OCI-LY7 (cell line): Measurements from ENCODE around the gene DXO. TPM values are rescaled to one million over a fixed set of nuclear protein-coding genes. Genes with fewer than 3 reads are reported as not detected.
"Not testable (repeated sequence)": the region's sequence is repeated elsewhere in the genome, so short reads cannot be mapped to it uniquely, and the experiment has no call there.

ENCODE experiments used
- BruUV-seq: library from RNA; stranded (reverse); fragments of 400-500 nt; replicated peaks from 2 replicates; lab custom pipeline; 2021; lab: Mats Ljungman, UMichigan
- CTCF ChIA-PET: fragments of 300-600 bp; sonication (Branson Sonifier 250); formaldehyde crosslinking; loops from one replicate; lab custom pipeline; 2022; ENCODE audit warnings: antibody characterized with exemption; ENCODE audit not compliant: unreplicated experiment; lab: Charles Lee
- POLR2A ChIA-PET: fragments of 300-600 bp; sonication (Branson Sonifier 250); formaldehyde crosslinking; loops from one replicate; lab custom pipeline; 2022; ENCODE audit warnings: antibody characterized with exemption; lab: Charles Lee
- DNase-seq: peaks from one replicate; pipeline ENCODE4 v3.0.0-alpha.2; 2015; ENCODE audit warnings: low spot score
- H2AFZ ChIP-seq: fragments of 200-600 bp; sonication (generic), shearing (Covaris generic); 2 replicates; pipeline ENCODE4 v1.6.1; 2014; ENCODE audit warnings: mild to moderate bottlenecking, antibody characterized with exemption, low read length, moderate library complexity
- H3K27ac ChIP-seq: fragments of 200-600 bp; sonication (generic); 2 replicates; pipeline ENCODE4 v1.5.1; 2014; ENCODE audit warnings: mixed run types, low read depth, mild to moderate bottlenecking, moderate library complexity, low read length, inconsistent platforms; ENCODE audit not compliant: poor library complexity, severe bottlenecking
- H3K36me3 ChIP-seq: fragments of 200-600 bp; sonication (generic); 2 replicates; pipeline ENCODE4 v1.6.1; 2014; ENCODE audit warnings: mild to moderate bottlenecking, antibody characterized with exemption, low read length, moderate library complexity, mixed read lengths; ENCODE audit not compliant: insufficient read depth
- H3K4me1 ChIP-seq: fragments of 200-600 bp; sonication (generic); 2 replicates; pipeline ENCODE4 v1.5.1; 2014; ENCODE audit warnings: mild to moderate bottlenecking, low read length; ENCODE audit not compliant: insufficient read depth, poor library complexity, severe bottlenecking
- H3K4me2 ChIP-seq: fragments of 200-600 bp; sonication (generic); 2 replicates; pipeline ENCODE4 v1.6.1; 2014; ENCODE audit warnings: mild to moderate bottlenecking, low read length
- H3K4me3 ChIP-seq: fragments of 200-600 bp; sonication (generic); 2 replicates; pipeline ENCODE4 v1.5.1; 2014; ENCODE audit warnings: mild to moderate bottlenecking, low read depth, low read length; ENCODE audit not compliant: poor library complexity, severe bottlenecking
- H3K79me2 ChIP-seq: fragments of 200-600 bp; sonication (generic); 2 replicates; pipeline ENCODE4 v1.6.1; 2016; ENCODE audit warnings: low read depth, mild to moderate bottlenecking, low read length, moderate library complexity, mixed read lengths; ENCODE audit not compliant: insufficient read depth
- H3K9me2 ChIP-seq: fragments of 200-600 bp; sonication (generic); 2 replicates; pipeline ENCODE4 v1.6.1; 2016; ENCODE audit warnings: mild to moderate bottlenecking, low read length, mixed read lengths; ENCODE audit not compliant: insufficient read depth
- H3K9me3 ChIP-seq: fragments of 200-600 bp; sonication (generic); 2 replicates; pipeline ENCODE4 v1.6.1; 2014; ENCODE audit warnings: mild to moderate bottlenecking, mixed run types, low read length, mixed read lengths
- H4K20me1 ChIP-seq: fragments of 200-600 bp; sonication (generic); 2 replicates; pipeline ENCODE4 v1.6.1; 2014; ENCODE audit warnings: mild to moderate bottlenecking, antibody characterized with exemption, low read length, moderate library complexity, mixed read lengths; ENCODE audit not compliant: insufficient read depth
- EZH2phosphoT487 ChIP-seq: fragments of 200-600 bp; sonication (generic); IDR thresholded peaks from 2 replicates; pipeline ENCODE4 v1.6.1; 2018; ENCODE audit warnings: low read depth, borderline replicate concordance, mild to moderate bottlenecking, mixed run types, antibody characterized with exemption, low read length, moderate library complexity, mixed read lengths
- intact Hi-C: fragments of 100-400 bp; cut with micrococcal nuclease; formaldehyde crosslinking; loops from one replicate; pipeline ENCODE4 v1.10.0; 2022; ENCODE audit not compliant: unreplicated experiment
- total RNA-seq, 2 experiments: library from RNA; depleted of rRNA in 1 of 2; stranded (reverse); fragments of >200 nt in 1 of 2; shearing (Covaris generic) in 1 of 2; gene quantifications; 2 replicates each; pipeline ENCODE4 v1.2.3, GENCODE V29; 2014 to 2022
- TF ChIP-seq, protein P1 (sequence below): fragments of 200-600 bp; sonication (generic); conservative IDR thresholded peaks from 2 replicates; pipeline ENCODE4 v1.5.1; 2014; ENCODE audit warnings: mild to moderate bottlenecking, antibody characterized with exemption, low read length, moderate library complexity, mixed read lengths

Gene DXO
- total RNA-seq, 2 experiments from 2014 or later = 17.5 to 36.5 TPM

- Histone ChIP-seq H3K4me1 (no peaks in the 10 kb centered on the region), H3K27ac (no peak overlapping the region), H4K20me1 (no peaks in the 10 kb centered on the region), H3K36me3 (no peaks in the 10 kb centered on the region), H3K9me3 (no peaks in the 10 kb centered on the region), H3K79me2 (no peaks in the 10 kb centered on the region), H3K9me2 (no peaks in the 10 kb centered on the region), H2AFZ (no peak overlapping the region), H3K4me2 (no peak overlapping the region), H3K4me3 (no peak overlapping the region)
- intact Hi-C loops = no loop called here
- ChIA-PET POLR2A (interaction anchor here (0.9 kb wide), 1 partner anchor 15 kb away, joined by 4 read pairs; no protein-coding TSS in a partner anchor), CTCF (no interaction called here)
- DNase-seq = no peak
- no TSS peak for BruUV-seq
- TF ChIP-seq, protein P1, sequence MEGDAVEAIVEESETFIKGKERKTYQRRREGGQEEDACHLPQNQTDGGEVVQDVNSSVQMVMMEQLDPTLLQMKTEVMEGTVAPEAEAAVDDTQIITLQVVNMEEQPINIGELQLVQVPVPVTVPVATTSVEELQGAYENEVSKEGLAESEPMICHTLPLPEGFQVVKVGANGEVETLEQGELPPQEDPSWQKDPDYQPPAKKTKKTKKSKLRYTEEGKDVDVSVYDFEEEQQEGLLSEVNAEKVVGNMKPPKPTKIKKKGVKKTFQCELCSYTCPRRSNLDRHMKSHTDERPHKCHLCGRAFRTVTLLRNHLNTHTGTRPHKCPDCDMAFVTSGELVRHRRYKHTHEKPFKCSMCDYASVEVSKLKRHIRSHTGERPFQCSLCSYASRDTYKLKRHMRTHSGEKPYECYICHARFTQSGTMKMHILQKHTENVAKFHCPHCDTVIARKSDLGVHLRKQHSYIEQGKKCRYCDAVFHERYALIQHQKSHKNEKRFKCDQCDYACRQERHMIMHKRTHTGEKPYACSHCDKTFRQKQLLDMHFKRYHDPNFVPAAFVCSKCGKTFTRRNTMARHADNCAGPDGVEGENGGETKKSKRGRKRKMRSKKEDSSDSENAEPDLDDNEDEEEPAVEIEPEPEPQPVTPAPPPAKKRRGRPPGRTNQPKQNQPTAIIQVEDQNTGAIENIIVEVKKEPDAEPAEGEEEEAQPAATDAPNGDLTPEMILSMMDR = no peak
- TF ChIP-seq EZH2phosphoT487 = no peak
These were observed 7.4 kb upstream of the DXO start for GRCh38 chr6:31979238-31979898.

DNA sequence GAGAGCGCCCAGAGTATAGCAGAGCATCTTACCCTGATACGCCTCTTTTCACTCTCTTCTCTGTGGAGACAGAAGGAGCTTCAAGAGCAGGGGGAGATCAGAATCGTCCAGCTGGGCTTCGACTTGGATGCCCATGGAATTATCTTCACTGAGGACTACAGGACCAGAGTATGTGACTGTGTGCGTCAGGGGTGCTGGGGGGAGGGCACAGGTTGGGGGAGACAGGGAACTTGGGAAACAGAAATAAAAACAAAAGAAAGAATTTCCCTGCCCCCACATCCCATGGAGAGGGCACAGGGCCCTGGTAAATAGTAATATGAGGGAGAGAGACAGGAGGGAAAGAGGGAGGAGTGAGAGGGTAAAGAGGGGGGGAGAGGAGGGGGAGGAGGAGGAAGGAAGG lies 6.9 kb upstream of the DXO start:
- no peak for TF ChIP-seq EZH2phosphoT487
- TF ChIP-seq, protein P1 = no peak
- H3K4me3 ChIP-seq = no peak overlapping the region
- POLR2A ChIA-PET = no interaction called here
- H3K9me3 ChIP-seq = no peaks in the 10 kb centered on the region
- no peaks in the 10 kb centered on the region for H3K9me2 ChIP-seq
- no peak overlapping the region for H3K27ac ChIP-seq
- H3K4me2 ChIP-seq = no peak overlapping the region
- intact Hi-C loops = no loop called here
- no peaks in the 10 kb centered on the region for H3K79me2 ChIP-seq
- DNase-seq = no peak
- H3K4me1 ChIP-seq = no peaks in the 10 kb centered on the region
- no peaks in the 10 kb centered on the region for H4K20me1 ChIP-seq
- CTCF ChIA-PET = no interaction called here
- H2AFZ ChIP-seq = no peak overlapping the region
- H3K36me3 ChIP-seq = no peaks in the 10 kb centered on the region; the same call in 1 of the 2 replicates
- no TSS peak for BruUV-seq

GRCh38 chr6:31977816-31978431 lies 6.0 kb upstream of the DXO start:
- H4K20me1 ChIP-seq = no peaks in the 10 kb centered on the region
- intact Hi-C loops = no loop called here
- peaks cover 6% of the 10 kb centered on the region; the same call in 1 of the 2 replicates for H3K79me2 ChIP-seq
- H3K9me3 ChIP-seq = no peaks in the 10 kb centered on the region
- H3K36me3 ChIP-seq = no peaks in the 10 kb centered on the region; the same call in 1 of the 2 replicates
- no peak overlapping the region for H3K4me2 ChIP-seq
- H3K27ac ChIP-seq = no peak overlapping the region
- no TSS peak for BruUV-seq
- H3K4me3 ChIP-seq = no peak overlapping the region
- no peak for DNase-seq
- CTCF ChIA-PET = no interaction called here
- H3K4me1 ChIP-seq = peaks cover 7% of the 10 kb centered on the region
- no peak overlapping the region for H2AFZ ChIP-seq
- POLR2A ChIA-PET = no interaction called here
- TF ChIP-seq, protein P1 = no peak
- TF ChIP-seq EZH2phosphoT487 = no peak
- no peaks in the 10 kb centered on the region for H3K9me2 ChIP-seq

DNA sequence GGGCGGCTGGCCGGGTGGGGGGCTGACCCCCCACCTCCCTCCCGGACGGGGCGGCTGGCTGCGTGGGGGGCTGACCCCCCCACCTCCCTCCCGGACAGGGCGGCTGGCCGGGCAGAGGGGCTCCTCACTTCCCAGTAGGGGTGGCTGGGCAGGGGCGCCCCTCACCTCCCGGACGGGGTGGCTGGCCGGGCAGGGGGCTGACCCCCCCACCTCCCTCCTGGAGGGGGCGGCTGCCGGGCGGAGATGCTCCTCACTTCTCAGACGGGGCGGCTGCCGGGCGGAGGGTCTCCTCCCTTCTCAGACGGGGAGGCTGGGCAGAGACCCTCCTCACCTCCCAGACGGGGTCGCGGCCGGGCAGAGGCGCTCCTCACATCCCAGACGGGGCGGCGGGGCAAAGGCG lies 4.1 kb upstream of the DXO start:
- H3K36me3 ChIP-seq, H2AFZ ChIP-seq, POLR2A ChIA-PET, H3K9me3 ChIP-seq, intact Hi-C loops, H3K9me2 ChIP-seq, DNase-seq, H3K27ac ChIP-seq, H4K20me1 ChIP-seq, CTCF ChIA-PET, H3K4me3 ChIP-seq, H3K4me2 ChIP-seq, BruUV-seq: not testable (repeated sequence)
- peaks cover 16% of the 10 kb centered on the region; the same call in 1 of the 2 replicates for H3K79me2 ChIP-seq
- peaks cover 16% of the 10 kb centered on the region for H3K4me1 ChIP-seq
